Mesodermal cell (in vitro differentiated cells): ENCODE results near the gene H2AZ1.

Experiments
- H3K27ac ChIP-seq: 2 replicates; pipeline ENCODE4 v1.7.0; 2013; ENCODE audit warnings: mild to moderate bottlenecking, low read depth, low read length, moderate library complexity; ENCODE audit not compliant: severe bottlenecking
- H3K36me3 ChIP-seq: 2 replicates; pipeline ENCODE4 v1.7.1; 2013; ENCODE audit warnings: mild to moderate bottlenecking, low read length, moderate library complexity; ENCODE audit not compliant: control insufficient read depth, insufficient read depth
- H3K4me1 ChIP-seq: one replicate; pipeline ENCODE4 v1.7.1; 2013; ENCODE audit warnings: mild to moderate bottlenecking, low read length; ENCODE audit not compliant: insufficient read depth, control insufficient read depth, poor library complexity, severe bottlenecking
- H3K4me3 ChIP-seq: 2 replicates; pipeline ENCODE4 v1.7.0; 2013; ENCODE audit warnings: low read length, control low read depth, mild to moderate bottlenecking; ENCODE audit not compliant: insufficient read depth, poor library complexity, severe bottlenecking; ENCODE audit errors: extremely low read depth
- H3K9me3 ChIP-seq: 2 replicates; pipeline ENCODE4 v1.7.1; 2013; ENCODE audit warnings: mild to moderate bottlenecking, low read length, moderate library complexity; ENCODE audit not compliant: control insufficient read depth
- WGBS, 2 experiments: methylation state at CpG; one replicate each; pipeline ENCODE4 v1.1.5; 2013; ENCODE audit warnings: missing lambda C conversion rate in 2 of 2; ENCODE audit not compliant: insufficient coverage in 2 of 2; 5-methylcytosine and 5-hydroxymethylcytosine counted together

The H2AZ1 gene

DNA sequence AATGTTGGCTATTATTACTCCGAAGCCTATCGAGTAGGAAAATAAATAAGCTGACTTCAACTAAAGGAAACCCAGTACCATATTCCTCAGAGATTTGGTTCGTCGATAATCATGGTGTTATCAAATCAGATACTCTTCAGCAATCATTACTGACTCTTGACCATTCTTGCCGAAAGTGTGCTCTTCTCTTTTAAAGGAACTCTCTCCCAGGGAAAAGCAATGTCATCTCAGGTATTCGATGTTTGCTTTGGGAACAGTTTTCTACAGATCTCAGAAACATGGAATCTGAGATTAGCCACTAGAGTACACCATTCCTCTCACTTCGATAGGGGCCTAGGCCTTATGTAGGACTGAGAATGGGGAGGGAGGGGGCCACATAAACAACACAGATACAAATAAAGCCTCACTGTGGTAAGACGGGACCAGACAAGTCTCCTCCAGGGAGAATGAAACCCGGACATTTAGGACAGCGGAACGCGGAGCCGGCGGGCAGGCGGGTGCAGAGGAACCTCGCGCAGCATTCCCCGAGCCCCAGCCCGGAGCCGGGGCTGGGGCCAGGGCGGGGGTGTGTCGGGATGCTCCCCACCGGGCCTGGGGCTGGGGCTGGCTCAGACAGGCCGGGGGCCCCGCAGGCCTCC lies 4.2 kb downstream of the H2AZ1 start:
- H3K27ac ChIP-seq = peak overlapping the region; percentile 79
- peak overlapping the region; percentile 86 for H3K4me3 ChIP-seq
- peaks cover 32% of the 10 kb centered on the region for H3K36me3 ChIP-seq
- 0 to 4% methylated on average over 16 to 21 of the region's 25 CpGs for WGBS, 2 experiments
- H3K4me1 ChIP-seq = peaks cover 19% of the 10 kb centered on the region
- H3K9me3 ChIP-seq = no peaks in the 10 kb centered on the region

DNA sequence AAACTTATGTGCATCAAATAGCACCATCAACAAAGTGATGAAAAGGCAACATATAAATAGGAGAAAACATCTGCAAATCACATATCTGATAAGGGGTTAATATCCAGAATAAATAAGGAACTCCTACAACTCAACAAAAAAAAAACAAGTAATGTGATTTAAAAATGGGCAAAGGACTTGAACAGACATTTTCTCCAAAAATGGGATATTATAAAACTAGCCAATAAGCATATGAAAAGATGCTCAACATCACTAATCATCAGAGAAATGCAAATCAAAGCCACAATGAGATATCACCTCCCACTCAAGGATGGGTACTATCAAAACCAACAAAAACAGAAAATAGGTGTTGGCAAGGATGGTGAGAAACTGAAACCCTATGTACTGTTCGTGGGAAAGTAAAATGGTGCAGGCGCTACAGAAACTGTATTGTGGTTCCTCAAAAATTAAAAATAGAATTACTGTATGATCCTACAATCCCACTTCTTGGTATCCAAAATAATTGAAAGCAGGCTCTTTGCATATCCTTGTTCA lies 6.1 kb downstream of the H2AZ1 start:
- peaks cover 19% of the 10 kb centered on the region for H3K4me1 ChIP-seq
- WGBS, 2 experiments = no CpG with 5 or more reads among the region's 2 CpGs
- H3K36me3 ChIP-seq = peaks cover 38% of the 10 kb centered on the region
- H3K4me3 ChIP-seq = no peak overlapping the region
- H3K9me3 ChIP-seq = no peaks in the 10 kb centered on the region
- no peak overlapping the region for H3K27ac ChIP-seq

DNA sequence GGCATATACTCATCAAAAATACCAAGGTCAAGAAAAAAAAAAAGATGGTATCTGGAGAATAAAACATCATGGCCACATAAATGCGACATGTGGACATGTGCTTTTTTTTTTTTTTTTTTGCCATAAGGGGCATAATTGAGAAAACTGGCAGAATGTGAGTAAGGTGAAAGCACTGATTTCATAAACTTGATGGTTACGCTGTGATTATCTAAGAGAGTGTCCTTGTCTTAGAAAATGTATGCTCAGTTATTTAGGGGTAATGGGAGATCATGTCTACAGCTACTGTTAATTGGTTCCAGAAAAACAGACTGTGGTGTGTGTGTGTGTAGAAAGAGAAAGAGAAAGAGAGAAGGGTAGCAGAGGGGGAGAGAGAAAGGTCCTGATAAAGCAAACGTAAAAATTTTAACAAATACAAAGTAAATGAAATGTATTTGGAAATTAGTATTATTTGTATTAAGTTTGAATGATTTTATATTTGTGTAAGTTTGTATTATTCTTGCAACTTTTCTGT lies 11.8 kb downstream of the H2AZ1 start:
- peaks cover 18% of the 10 kb centered on the region for H3K9me3 ChIP-seq
- H3K36me3 ChIP-seq = peaks cover 42% of the 10 kb centered on the region
- no peak overlapping the region for H3K27ac ChIP-seq
- H3K4me3 ChIP-seq = no peak overlapping the region
- 92 to 100% methylated on average over 2 of the region's 3 CpGs for WGBS, 2 experiments
- peaks cover 3% of the 10 kb centered on the region for H3K4me1 ChIP-seq

DNA sequence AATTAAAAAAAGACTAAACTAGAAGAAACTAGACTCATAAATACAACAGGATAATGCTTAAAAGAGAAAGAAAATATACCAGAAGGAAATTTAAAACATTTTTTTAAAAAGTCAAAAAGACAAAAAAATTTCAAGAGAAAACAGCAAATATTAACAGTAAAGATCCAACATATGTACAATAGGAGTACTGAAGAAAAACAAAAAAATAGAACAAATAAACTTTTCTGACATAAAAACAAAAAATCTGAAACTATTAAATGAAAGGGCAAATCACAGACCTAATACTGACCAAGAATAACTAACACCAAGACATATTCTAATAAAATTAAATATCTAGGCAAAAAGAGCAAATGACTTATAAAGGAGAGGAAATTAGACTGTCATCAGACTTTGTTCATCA lies 15.2 kb downstream of the H2AZ1 start:
- peaks cover 32% of the 10 kb centered on the region for H3K36me3 ChIP-seq
- no peak overlapping the region for H3K27ac ChIP-seq
- no peaks in the 10 kb centered on the region for H3K4me1 ChIP-seq
- H3K9me3 ChIP-seq = peaks cover 18% of the 10 kb centered on the region
- H3K4me3 ChIP-seq = no peak overlapping the region

DNA sequence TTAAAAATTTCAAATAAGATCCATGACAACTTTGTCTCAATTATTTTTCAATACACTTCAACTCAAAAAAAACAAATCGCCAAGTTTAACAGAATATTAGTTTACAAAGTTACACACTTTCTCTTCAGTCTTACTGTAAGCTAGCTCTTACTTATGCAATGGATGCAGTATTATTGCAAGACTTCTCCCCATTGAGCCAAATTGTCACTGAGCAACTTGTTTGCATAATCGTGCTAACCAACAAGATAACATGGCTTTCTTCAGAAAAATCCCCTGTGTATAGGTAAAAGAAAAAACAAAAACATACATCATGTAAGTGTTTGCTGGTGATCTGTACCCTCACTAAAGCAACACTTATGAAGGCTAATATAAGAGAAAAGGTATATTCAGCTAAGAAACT lies 22.5 kb downstream of the H2AZ1 start:
- no peaks in the 10 kb centered on the region for H3K4me1 ChIP-seq
- WGBS, 2 experiments = 100% methylated on average over 1 of the region's 2 CpGs; no CpG with 5 or more reads in 1 of the 2 experiments
- no peaks in the 10 kb centered on the region for H3K9me3 ChIP-seq
- peaks cover 26% of the 10 kb centered on the region for H3K36me3 ChIP-seq
- no peak overlapping the region for H3K27ac ChIP-seq
- H3K4me3 ChIP-seq = no peak overlapping the region

DNA sequence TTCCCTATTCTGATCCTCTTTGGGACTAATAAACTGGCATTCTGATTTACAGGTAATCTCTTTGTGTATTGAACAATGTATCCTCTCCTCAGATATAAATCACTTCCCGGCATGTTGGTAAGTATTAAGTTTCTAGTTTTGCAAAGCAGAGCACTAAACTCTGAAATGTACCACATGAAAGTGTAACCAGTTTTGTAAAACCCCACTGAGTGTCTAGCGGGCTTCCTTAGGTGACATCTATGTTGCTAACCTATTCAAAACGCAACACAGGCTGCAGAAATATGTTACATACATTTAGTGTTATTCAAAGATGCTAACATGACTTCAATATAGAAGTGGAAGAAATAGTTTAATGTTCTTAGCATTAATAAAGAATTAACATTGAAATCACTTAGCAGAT lies 28.9 kb downstream of the H2AZ1 start:
- no peaks in the 10 kb centered on the region for H3K4me1 ChIP-seq
- no peak overlapping the region for H3K27ac ChIP-seq
- peaks cover 2% of the 10 kb centered on the region for H3K9me3 ChIP-seq
- no CpG with 5 or more reads among the region's 3 CpGs for WGBS, 2 experiments
- no peak overlapping the region for H3K4me3 ChIP-seq
- H3K36me3 ChIP-seq = peaks cover 46% of the 10 kb centered on the region

DNA sequence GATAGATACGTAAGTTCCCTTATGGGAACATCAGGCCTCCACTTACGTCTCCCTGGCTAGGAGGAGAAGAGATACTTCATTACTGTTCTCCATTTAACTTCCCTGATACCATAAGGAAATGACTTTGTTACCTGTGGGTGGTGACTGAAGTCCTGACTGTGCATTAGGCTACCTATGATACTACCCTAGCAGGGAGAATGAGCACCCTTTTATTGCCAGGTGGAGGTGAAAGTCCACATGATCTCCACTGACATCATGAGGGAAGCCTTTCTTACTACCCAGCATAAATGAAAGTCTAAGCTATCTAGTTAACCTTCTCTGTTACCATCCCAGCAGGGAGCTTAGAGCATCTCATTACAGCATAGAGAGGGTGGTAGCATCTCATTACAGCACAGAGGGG lies 31.4 kb downstream of the H2AZ1 start:
- H3K27ac ChIP-seq = no peak overlapping the region
- no peaks in the 10 kb centered on the region for H3K4me1 ChIP-seq
- H3K4me3 ChIP-seq = no peak overlapping the region
- H3K9me3 ChIP-seq = peaks cover 2% of the 10 kb centered on the region
- WGBS, 2 experiments = no CpG with 5 or more reads among the region's 2 CpGs
- H3K36me3 ChIP-seq = peaks cover 47% of the 10 kb centered on the region

DNA sequence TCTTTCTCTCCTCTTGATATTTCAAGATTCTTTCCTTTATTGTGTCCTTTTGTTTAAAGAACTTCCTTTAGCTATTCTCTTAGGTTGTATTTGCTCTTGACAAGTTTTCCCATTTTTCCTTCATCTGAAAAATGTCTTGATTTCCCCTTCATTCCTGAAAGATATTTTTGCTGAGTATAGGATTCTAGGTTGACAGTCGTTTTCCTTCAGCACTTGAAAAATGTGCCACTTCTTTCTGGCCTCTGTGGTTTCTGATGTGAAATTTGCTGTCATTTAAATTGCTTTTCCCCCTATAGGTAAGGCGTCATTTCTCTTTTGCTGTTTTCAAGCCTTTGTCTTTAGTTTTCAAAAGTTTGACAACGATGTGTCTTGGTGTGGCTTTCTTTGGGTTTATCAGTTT lies 32.5 kb downstream of the H2AZ1 start:
- 100% methylated on average over 1 of the region's 3 CpGs; no CpG with 5 or more reads in 1 of the 2 experiments for WGBS, 2 experiments
- Histone ChIP-seq H3K4me3 (no peak overlapping the region), H3K9me3 (peaks cover 2% of the 10 kb centered on the region), H3K36me3 (peaks cover 54% of the 10 kb centered on the region), H3K4me1 (no peaks in the 10 kb centered on the region), H3K27ac (no peak overlapping the region)

DNA sequence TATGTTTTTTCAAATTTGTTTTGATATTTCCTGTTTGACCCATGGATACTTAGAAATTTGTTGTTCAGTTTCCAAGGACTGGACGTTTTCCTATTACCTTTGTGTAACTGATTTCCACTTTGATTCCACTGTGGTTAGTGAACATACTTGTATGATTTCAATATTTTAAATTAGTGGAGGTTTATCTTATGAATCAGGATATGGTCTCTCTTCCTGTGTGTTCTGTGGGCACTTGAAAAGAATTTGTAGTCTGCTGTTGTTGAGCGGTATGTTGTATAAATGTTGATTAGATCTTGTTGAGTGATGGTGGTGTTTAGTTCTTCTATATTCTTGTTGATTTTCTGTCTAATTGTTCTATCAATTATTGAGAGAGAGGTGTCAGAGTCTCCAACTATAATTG lies 34.6 kb downstream of the H2AZ1 start:
- Histone ChIP-seq H3K9me3 (peaks cover 2% of the 10 kb centered on the region), H3K27ac (no peak overlapping the region), H3K4me1 (no peaks in the 10 kb centered on the region), H3K4me3 (no peak overlapping the region), H3K36me3 (peaks cover 50% of the 10 kb centered on the region)
- WGBS, 2 experiments = 91% methylated on average over 1 of the region's 2 CpGs; no CpG with 5 or more reads in 1 of the 2 experiments
